Endothelial cell of umbilical vein (primary cell): Measurements from ENCODE around the gene FLG.

Experiments used
- TF ChIP-seq, protein P1 (sequence below), 2 donors: IDR thresholded peaks; 1 replicate in 1 of 2; 2 replicates in 1 of 2; pipeline ENCODE4 v1.5.1; 2011; ENCODE audit warnings: low read length in 2 of 2, mild to moderate bottlenecking in 2 of 2, moderate library complexity in 2 of 2, control low read depth in 1 of 2, inconsistent platforms in 1 of 2, low read depth in 1 of 2; ENCODE audit not compliant: insufficient read depth in 1 of 2; ENCODE audit errors: extremely low read depth in 1 of 2
- TF ChIP-seq, protein P2 (sequence below): IDR thresholded peaks from 2 replicates; pipeline ENCODE4 v1.6.1; 2011; ENCODE audit not compliant: insufficient read depth, insufficient read length

DNA sequence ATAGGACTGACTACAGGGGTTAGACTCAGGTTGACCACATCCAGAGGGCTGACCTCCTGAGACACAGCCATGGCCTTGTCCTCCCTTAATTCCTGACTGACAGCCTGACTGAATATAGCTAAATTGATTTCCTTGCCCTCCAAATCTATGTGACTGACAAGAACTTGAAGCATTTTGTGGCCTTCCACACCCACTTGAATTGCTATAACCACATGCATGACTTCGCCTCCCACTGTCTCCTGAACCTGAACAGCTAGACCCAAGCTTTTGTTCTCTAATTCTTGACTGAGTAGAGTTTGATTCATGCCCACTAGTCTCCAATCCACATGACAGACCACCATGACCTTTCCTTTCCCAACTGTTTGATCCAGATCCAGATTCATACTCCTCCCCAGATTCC, 31.7 kb upstream of the FLG start:
- TF ChIP-seq, protein P1, sequence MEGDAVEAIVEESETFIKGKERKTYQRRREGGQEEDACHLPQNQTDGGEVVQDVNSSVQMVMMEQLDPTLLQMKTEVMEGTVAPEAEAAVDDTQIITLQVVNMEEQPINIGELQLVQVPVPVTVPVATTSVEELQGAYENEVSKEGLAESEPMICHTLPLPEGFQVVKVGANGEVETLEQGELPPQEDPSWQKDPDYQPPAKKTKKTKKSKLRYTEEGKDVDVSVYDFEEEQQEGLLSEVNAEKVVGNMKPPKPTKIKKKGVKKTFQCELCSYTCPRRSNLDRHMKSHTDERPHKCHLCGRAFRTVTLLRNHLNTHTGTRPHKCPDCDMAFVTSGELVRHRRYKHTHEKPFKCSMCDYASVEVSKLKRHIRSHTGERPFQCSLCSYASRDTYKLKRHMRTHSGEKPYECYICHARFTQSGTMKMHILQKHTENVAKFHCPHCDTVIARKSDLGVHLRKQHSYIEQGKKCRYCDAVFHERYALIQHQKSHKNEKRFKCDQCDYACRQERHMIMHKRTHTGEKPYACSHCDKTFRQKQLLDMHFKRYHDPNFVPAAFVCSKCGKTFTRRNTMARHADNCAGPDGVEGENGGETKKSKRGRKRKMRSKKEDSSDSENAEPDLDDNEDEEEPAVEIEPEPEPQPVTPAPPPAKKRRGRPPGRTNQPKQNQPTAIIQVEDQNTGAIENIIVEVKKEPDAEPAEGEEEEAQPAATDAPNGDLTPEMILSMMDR (IDR thresholded peaks at IDR 0.05; ENCODE audit: extremely low read depth in 1 of 2, insufficient read depth in 1 of 2, low read depth in 1 of 2, low read length in 2 of 2), result no peak
- TF ChIP-seq, protein P2, sequence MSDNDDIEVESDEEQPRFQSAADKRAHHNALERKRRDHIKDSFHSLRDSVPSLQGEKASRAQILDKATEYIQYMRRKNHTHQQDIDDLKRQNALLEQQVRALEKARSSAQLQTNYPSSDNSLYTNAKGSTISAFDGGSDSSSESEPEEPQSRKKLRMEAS, result no peak
